Epithelial cell of proximal tubule (primary cell): ENCODE measurements around the gene RAD51B. TPM values are rescaled to one million over a fixed set of nuclear protein-coding genes. Genes with fewer than 3 reads are reported as not detected.

ENCODE experiments used
- DNase-seq: peaks from one replicate; pipeline ENCODE4 v3.0.0-alpha.2; 2011; ENCODE audit warnings: low read depth
- H3K4me3 ChIP-seq: 2 replicates; pipeline ENCODE4 v1.5.1; 2011; ENCODE audit warnings: low read depth, mild to moderate bottlenecking, low read length
- CTCF ChIP-seq: conservative IDR thresholded peaks from 2 replicates; pipeline ENCODE4 v1.5.1; 2012; ENCODE audit warnings: low read depth, mild to moderate bottlenecking, low read length
- total RNA-seq: library from RNA; depleted of rRNA; stranded (reverse); fragments of >200 nt; gene quantifications from 2 replicates; pipeline ENCODE4 v1.2.3, GENCODE V29; 2015

Gene RAD51B
- total RNA-seq, 1 donor from 2014 or later = 6.3 TPM

- no peak overlapping the region for H3K4me3 ChIP-seq
- DNase-seq = no peak
- no peak for TF ChIP-seq CTCF
Observed at GRCh38 chr14:68079941-68080697, 260.5 kb downstream of the RAD51B start.

GRCh38 chr14:68081489-68081888 lies 261.9 kb downstream of the RAD51B start:
- H3K4me3 ChIP-seq = no peak overlapping the region
- DNase-seq = no peak
- no peak for TF ChIP-seq CTCF

- DNase-seq = no peak
- no peak overlapping the region for H3K4me3 ChIP-seq
- no peak for TF ChIP-seq CTCF
Observed at GRCh38 chr14:68082698-68083291, 263.2 kb downstream of the RAD51B start.

GRCh38 chr14:68084256-68084655 lies 264.7 kb downstream of the RAD51B start:
- no peak overlapping the region for H3K4me3 ChIP-seq
- TF ChIP-seq CTCF = peak; percentile 66
- DNase-seq = no peak

GRCh38 chr14:68085742-68086141 lies 266.2 kb downstream of the RAD51B start:
- TF ChIP-seq CTCF = no peak
- no peak overlapping the region for H3K4me3 ChIP-seq
- no peak for DNase-seq

GRCh38 chr14:68088451-68088854 lies 268.9 kb downstream of the RAD51B start:
- no peak for DNase-seq
- no peak for TF ChIP-seq CTCF
- H3K4me3 ChIP-seq = no peak overlapping the region
